HUDEP-2 (cell line): ENCODE results near the gene NPTX1.

ENCODE experiments used
- DNase-seq, 76 experiments: peaks; one replicate each; lab custom pipeline; 2025; ENCODE audit not compliant: unreplicated experiment in 76 of 76; lab: John Stamatoyannopoulos, UW

NPTX1 gene

DNA sequence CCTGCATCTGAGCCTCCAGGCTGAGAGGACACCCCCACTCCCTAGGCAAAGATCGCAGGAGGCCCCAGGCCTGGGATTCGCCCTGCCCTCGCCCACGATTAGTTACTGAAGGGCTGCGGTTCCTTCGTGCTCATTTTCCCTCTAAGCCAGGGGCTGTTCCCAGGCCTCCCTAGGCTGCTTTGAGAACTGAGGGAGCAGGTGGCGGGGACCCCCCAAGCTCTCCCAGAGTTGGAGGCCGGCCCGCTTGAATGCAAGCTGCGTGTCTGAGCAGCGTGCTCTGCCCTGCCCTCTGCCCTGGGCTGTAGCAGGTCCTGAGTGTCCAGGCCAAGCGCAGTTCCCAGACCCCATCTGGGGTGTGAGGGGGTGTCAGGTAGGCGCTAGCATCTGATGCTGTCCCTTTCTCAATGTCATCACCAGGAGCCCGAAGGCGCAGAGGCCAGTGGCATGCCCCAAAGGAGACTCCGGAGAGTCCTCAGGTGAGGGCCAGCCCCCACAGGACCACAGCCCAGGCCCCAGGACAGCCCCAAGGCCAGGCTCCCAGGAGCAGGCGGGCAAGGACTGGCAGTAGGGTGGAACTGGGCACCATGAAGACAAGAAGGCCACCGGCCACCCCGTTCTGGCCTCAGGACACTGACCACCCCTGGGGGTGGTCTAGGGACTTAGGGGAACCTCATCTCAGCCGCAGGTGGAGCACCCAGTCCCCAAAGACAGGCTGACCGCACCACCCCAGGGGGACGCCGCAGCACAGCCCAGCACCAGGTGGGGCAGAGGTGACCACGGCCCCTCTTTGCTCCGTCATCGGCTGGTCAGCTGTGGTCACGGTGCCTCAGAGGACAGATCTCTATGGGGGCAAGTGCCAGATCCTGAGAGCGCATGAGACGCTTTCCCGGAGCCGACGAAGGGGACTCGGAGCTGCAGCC lies 46.8 kb downstream of the NPTX1 start:
- DNase-seq: no peak

DNA sequence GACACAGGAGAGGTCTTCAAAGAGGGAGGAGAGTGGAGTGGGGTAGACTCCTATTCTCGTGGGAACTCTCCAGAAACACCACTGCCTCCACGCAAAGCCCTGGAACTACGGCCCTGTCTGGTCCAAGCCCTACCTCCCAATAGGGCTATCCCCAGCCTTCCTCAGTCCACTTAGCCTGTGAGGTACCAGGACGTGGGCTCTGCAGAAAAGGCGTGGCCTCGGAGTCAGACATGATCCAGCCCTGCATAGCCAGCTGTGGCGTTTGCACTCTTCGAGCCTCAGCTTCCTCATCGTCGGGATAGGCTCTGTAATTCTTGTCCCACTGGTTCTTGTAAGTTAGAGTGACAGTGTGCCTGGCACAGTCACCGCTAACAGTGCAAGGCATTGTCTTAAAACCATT lies 47.6 kb downstream of the NPTX1 start:
- DNase-seq: no peak

DNA sequence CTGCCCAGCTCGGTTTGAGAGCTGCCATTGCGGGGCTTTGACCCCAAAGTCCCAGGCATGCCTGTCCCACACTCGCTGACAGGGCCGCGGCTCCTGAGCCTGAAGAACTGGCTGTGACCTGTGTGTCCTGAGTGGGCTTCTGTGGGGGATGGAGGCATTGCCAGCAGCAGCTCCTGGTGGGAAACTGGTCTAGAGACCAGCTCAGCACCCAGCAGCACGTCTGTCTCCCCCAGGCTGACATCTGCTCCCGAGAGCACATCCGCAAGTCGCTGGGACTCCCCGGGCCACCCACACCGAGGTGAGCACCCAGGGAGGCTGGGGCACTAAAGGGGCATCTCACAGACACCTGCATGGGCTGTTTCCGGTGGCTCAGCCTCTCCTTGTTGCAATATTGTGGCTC lies 48.0 kb downstream of the NPTX1 start:
- DNase-seq: no peak

DNA sequence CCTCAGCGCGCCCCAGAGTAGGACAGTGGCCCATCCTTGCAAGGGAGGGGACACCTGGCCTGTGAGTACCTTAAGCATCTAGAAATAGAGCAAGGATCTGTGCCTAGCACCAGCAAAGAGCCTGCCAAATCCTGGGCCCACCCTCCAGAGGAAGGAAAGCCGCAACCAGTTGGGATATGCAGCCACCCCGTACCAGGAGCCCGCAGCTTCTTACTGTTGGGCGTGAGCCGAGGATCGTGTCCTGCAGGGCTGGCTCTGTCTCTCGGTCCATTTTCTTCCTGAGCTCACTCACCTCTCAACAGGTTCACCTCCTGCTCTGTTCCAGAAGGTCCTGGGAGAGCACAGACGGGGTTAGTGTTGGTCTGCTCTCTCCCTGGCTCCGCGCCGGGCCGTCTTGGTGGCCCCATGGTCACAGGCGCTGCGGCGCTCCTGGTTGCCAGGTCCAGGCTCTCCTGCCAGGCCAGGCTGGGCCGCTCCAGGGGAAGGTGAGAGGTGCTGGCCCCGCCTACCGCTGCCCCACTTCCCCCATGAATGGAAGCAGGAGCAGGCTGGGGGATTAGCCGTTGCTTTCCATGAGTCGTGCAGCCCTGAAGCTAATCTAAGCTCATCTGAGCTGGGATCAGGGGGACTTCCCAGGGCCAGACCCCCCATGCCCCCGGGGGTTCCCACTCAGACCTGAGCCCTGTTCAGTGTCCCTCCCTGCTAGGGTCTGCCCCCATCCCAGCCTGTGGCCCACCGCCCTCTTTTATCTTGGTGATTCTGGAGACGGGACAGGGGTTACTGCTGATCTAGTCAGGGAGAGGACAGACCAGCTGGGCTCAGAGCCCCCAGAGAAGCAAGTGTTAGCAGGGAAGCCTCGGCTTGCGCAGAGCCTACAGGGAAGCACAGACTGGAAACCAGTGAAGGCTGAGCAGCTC lies 48.8 kb downstream of the NPTX1 start:
- DNase-seq: no peak

DNA sequence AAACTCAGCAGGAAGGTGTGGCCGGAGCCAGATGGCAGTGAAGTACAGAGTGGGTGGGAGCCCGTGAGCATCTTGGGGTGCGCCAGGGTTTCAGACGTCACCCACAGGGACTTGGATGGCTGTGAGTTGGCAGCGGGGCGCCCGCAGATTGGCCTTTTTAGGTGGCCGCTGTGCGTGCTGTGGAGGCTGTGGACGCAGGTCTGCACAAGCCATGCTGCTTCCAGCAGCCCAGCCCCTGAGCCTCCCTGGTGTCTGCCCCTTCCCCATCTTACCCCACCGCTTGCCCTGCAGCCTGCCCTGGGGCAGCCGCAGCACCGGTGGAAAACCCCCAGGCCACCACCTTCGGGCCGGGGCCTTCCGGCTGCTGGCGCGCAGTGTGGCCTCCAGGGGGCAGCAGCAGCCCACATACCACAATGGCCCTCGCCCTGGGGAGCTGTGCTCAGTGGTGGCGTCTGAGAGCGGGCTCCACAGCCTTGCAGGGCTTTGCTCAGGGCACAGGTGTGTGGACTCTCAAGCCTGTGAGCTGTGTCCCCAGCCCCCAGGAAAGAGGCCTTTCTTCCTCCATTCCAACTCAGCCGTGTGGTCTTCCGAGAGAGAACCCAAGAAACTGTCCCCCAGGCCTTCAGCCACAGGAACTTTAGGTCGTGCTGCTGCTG lies 49.6 kb downstream of the NPTX1 start:
- peak in 64 of 76 experiments; percentile 6 to 81 (median 51) for DNase-seq

DNA sequence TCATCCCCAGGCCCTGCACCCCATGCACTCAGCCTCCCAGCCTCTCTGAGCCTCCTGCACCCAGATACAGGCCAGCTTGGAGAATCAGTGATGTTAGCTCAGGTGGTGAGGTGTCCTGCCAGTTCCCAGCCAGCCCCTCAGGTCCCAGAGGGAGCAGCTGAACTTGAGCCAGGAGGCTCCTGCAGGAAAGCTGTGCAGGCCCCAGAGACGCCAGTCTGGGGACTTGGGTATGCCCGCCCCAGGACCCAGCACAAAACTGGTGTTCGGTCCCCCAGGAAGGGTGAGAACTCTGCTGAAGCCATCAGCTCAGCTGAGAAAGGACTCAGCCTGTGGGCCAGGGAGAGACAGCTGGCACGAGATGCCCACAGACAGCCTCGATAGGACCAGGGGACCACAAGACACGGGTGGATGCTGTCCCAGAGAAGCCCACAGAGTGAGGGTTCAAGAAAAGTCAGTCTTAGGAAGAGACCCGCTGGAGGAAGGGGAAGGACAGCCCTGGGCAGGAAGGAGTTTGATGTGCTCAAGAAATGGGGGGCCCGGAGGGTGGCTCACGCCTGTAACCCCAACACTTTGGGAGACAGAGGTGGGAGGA lies 50.5 kb downstream of the NPTX1 start:
- DNase-seq: no peak

DNA sequence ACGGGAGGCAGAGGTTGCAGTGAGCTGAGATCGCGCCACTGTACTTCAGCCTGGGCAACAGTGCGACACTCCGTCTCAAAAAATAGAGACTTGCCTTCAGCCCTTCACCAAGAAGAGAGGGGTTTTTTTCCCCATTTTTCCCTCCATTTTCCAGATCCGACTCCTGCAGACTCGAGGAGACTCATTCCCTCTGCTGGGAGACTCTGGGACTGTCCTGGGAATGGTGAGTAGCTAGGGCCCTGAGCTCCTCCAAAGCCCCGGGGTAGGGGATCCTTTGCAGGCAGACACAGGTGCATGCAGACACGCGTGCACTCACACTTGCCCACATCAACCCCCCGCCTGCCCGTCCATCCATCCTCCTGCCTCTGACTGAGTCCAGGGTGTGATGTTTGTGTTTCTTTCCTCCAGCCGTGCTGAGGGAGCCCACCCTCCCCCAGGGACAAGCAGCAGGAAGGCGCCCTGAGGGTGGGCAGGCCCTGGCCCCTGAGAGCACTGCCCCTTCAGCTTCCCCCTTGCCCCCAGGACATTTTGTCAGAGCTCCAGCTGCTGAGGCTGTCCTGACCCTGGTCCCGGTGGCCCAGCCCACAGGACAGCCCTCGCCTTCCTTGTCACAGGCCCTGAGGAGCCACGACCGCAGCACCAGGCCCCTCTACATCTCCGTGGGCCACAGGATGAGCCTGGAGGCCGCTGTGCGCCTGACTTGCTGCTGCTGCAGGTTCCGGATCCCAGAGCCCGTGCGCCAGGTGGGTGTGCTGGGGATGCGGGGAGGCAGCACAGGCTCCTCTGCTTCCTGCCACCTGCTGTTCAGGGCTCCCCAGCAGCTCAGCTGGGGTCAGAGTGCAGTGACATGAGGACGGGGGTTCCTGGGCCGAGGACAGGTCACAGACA lies 51.3 kb downstream of the NPTX1 start:
- DNase-seq: no peak

DNA sequence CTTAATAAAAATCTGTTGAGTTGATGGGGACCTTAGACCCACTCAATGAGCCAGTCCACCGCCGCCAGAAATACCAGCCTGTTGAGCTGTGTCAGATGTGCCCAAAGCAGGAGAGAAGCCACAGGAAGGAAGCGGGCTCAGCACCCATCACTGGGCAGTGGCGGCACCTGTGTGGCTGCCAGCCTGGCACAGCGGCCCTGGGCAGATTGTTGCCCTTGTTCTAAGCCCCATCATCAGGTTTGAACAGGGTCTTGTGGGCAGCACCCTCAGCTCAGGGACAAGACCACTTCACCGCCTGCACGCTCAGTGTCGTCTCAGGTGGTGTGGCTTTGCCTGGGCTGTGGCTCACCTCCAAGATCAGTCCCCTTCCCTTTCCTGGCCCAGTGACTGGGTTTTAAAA lies 52.1 kb downstream of the NPTX1 start:
- DNase-seq: no peak

DNA sequence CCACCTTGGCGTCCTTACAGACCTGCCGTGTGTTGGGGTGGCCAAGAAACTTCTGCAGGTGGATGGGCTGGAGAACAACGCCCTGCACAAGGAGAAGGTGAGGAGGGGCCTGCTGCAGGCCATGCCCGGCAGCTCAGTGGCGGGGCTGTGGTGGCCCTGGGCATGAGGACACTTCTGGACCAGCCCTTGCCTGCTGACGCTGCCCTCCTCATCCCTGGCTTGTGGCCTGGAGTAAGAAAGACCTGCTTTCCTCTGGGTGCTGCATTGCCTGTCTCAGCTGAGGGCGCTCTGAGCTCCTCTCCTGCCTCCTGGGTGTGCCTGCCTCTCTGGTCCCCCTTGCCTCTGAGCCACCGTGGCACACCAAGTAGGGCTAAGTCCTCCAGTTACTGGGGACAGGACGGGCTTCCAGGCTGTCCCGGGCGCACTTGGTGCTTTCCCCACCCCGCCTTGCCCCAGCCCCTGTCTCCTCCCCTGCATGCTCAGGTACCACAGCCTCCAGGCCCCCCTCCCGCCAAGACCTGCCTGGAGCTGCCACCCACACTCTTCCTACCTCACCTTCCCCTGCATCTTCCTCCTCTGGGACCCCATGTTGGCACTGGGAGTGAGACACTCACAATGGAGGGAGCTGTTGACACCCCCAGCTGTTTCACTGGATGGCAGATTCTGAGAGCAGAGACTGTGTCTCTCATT lies 52.7 kb downstream of the NPTX1 start:
- DNase-seq: no peak

DNA sequence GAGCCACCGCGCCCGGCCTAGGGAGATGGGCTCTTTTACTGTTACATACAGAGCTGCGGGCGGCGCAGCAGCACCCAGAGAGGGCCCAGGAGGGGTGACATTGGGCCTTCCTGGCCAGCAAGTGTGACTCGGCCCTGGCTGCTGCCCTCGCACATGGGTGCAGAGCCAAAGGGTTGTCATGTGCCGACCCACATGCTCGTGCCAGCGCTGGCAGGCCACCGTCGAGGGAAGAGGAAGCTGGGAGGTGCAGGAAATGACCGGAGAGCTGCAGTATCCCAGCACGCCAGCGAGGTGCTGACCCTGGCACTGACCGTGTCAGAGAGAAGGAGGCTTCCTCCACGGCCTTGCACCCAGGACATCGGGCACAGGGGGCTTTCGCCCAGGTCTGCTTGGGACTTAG lies 53.4 kb downstream of the NPTX1 start:
- no peak for DNase-seq

DNA sequence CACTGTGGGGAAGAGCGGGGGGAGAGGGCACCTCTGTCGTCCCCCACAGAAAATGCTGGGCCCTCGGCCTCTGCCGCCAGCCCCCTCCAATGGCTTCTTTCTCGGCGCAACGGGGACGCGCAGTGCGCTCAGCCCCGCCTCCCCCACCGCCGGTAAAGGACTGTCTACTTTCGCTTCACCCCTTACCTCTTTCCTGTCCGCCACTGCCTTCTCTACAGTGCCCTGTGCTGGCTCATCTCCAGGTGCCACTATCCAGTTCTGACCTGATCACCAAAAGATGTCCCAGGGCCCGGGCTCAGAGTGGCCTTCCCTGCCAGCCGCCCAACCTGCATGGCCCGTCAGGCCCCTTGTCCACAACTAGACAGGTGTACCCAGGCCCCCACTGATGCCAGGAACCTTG lies 54.1 kb downstream of the NPTX1 start:
- DNase-seq: no peak

DNA sequence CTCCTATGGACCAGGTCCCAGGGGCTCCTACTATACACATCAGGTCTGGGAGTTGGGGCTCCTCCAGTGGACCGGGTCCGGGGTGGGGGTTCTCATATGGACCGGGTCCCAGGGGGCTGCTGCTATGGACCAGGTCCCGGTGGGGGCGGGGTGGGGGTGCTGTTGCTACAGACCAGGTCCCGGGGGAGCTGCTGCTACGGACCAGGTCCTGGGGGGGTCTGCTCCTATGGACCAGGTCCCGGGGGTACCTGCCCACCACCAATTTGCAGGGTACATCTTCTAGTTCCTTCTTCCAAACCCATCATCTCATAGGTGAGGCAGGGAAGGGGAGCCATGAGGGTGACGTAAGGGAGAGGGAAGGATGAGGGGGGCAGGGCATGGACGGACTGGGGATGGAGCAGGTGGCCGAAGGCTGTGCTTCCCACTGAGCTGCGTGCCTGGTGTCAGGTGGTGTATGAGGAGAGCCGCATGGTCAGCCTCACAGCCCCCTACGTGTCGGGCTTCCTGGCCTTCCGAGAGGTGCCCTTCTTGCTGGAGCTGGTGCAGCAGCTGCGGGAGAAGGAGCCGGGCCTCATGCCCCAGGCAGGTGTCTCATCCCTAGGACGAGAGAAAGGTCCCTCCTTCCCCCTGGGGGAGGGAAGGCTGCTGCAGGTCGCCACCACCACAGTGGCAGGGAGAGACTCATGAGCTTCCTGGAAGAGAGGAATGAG lies 54.9 kb downstream of the NPTX1 start:
- no peak for DNase-seq

DNA sequence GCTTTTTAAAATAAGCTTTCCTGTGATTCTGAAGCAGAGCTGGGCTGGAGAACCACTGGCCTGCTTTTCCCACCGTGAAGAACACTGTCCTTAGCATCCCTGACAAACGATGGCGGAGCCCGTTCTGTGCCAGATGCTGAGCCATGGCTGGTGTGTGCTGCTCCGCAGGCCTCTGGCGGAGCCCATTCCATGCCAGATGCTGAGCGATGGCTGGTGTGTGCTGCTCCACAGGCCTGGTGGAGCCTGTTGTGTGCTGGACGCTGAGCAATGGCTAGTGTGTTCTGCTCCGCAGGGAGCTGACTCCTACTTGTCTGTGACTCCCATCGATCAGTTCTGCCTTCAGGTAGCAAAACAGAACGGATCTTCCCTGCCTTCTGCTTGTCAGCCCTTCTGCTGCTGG lies 57.2 kb downstream of the NPTX1 start:
- no peak for DNase-seq

DNA sequence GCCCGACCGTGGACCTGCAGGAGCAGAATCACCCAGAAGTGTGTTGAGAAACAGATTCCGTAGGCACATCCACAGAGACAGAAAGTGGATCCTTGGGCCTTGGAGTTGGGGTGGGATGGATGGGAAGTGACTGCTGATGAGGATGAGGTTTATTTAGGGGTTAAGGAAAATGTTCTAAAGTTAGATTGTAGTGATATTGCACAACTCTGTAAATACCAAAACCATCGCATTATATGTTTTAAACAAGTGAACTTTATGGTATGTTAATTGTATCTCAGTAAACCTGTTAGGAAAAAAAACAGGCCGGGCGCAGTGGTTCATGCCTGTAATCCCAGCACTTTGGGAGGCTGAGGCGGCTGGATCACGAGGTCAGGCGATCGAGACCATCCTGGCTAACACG lies 57.8 kb downstream of the NPTX1 start:
- no peak for DNase-seq
